Chondrocyte (in vitro differentiated cells): ENCODE data around the gene SLC51A. TPM values are rescaled to one million over a fixed set of nuclear protein-coding genes. Genes with fewer than 3 reads are reported as not detected.

Source experiments
- DNase-seq: peaks from one replicate; pipeline ENCODE4 v3.0.0; 2021; ENCODE audit warnings: mixed read lengths, low spot score
- H3K27ac Mint-ChIP-seq: one replicate; pipeline ENCODE4 v1.8.0; 2021; ENCODE audit warnings: mild to moderate bottlenecking, moderate library complexity, mixed read lengths; ENCODE audit not compliant: unreplicated experiment
- H3K27me3 Mint-ChIP-seq: 2 replicates; pipeline ENCODE4 v1.8.0; 2021; ENCODE audit warnings: low read depth, mixed read lengths
- H3K36me3 Mint-ChIP-seq: 2 replicates; pipeline ENCODE4 v1.8.0; 2021; ENCODE audit warnings: low read depth, mixed read lengths
- H3K4me1 Mint-ChIP-seq: 2 replicates; pipeline ENCODE4 v1.8.0; 2021; ENCODE audit warnings: low read depth, mild to moderate bottlenecking, mixed read lengths
- H3K4me3 Mint-ChIP-seq: one replicate; pipeline ENCODE4 v1.8.0; 2021; ENCODE audit warnings: mild to moderate bottlenecking, moderate library complexity, mixed read lengths; ENCODE audit not compliant: unreplicated experiment
- H3K9me3 Mint-ChIP-seq: 2 replicates; pipeline ENCODE4 v1.8.0; 2021; ENCODE audit warnings: low read depth, mixed read lengths
- CTCF ChIP-seq: fragments of 200-600 bp; sonication (generic); IDR thresholded peaks from 2 replicates; pipeline ENCODE4 v1.5.0; 2021; ENCODE audit warnings: antibody characterized with exemption, mild to moderate bottlenecking, moderate library complexity
- total RNA-seq: library from RNA; stranded (reverse); gene quantifications from 3 replicates; pipeline ENCODE4 v1.2.1, GENCODE V29; 2021

Gene SLC51A
- total RNA-seq, 1 donor from 2014 or later = not detected

- Mint-ChIP-seq H3K27me3 (no peaks in the 10 kb centered on the region), H3K27ac (no peak overlapping the region), H3K9me3 (no peaks in the 10 kb centered on the region), H3K4me1 (peaks cover 7% of the 10 kb centered on the region), H3K36me3 (no peaks in the 10 kb centered on the region), H3K4me3 (no peak overlapping the region)
- DNase-seq = no peak
- TF ChIP-seq CTCF = no peak
Observed at GRCh38 chr3:196225763-196226364, 9.5 kb downstream of the SLC51A start.

- no peaks in the 10 kb centered on the region for H3K36me3 Mint-ChIP-seq
- H3K27me3 Mint-ChIP-seq = no peaks in the 10 kb centered on the region
- no peak for DNase-seq
- no peaks in the 10 kb centered on the region for H3K9me3 Mint-ChIP-seq
- no peak overlapping the region for H3K4me3 Mint-ChIP-seq
- H3K27ac Mint-ChIP-seq = no peak overlapping the region
- H3K4me1 Mint-ChIP-seq = peaks cover 7% of the 10 kb centered on the region
- no peak for TF ChIP-seq CTCF
Observed at GRCh38 chr3:196227121-196227561, 10.8 kb downstream of the SLC51A start.

- H3K27ac Mint-ChIP-seq = no peak overlapping the region
- H3K27me3 Mint-ChIP-seq = no peaks in the 10 kb centered on the region
- no peak for DNase-seq
- peaks cover 7% of the 10 kb centered on the region for H3K4me1 Mint-ChIP-seq
- no peaks in the 10 kb centered on the region for H3K9me3 Mint-ChIP-seq
- no peak overlapping the region for H3K4me3 Mint-ChIP-seq
- H3K36me3 Mint-ChIP-seq = peaks cover 1% of the 10 kb centered on the region
- TF ChIP-seq CTCF = peak; percentile 12
Observed at GRCh38 chr3:196227629-196228493, 11.5 kb downstream of the SLC51A start.

GRCh38 chr3:196232154-196232881 lies 16.0 kb downstream of the SLC51A start:
- Mint-ChIP-seq H3K36me3 (peaks cover 19% of the 10 kb centered on the region), H3K4me3 (no peak overlapping the region), H3K27ac (no peak overlapping the region), H3K9me3 (no peaks in the 10 kb centered on the region), H3K4me1 (peaks cover 7% of the 10 kb centered on the region), H3K27me3 (no peaks in the 10 kb centered on the region)
- no peak for TF ChIP-seq CTCF
- DNase-seq = no peak

GRCh38 chr3:196232882-196233251 lies 16.5 kb downstream of the SLC51A start:
- no peaks in the 10 kb centered on the region for H3K9me3 Mint-ChIP-seq
- H3K36me3 Mint-ChIP-seq = peaks cover 23% of the 10 kb centered on the region
- no peaks in the 10 kb centered on the region for H3K27me3 Mint-ChIP-seq
- no peak overlapping the region for H3K4me3 Mint-ChIP-seq
- no peak for TF ChIP-seq CTCF
- DNase-seq = no peak
- H3K27ac Mint-ChIP-seq = no peak overlapping the region
- H3K4me1 Mint-ChIP-seq = peaks cover 2% of the 10 kb centered on the region
